SK-N-SH (cell line): Measurements from ENCODE around the gene TSPAN6. TPM values are rescaled to one million over a fixed set of nuclear protein-coding genes. Genes with fewer than 3 reads are reported as not detected.

Experiments used
- CTCF ChIA-PET: fragments of 300-600, 350-600 bp; formaldehyde crosslinking; extraction: SDS; loops from one replicate; lab custom pipeline; 2021; lab: Yijun Ruan, JAX
- POLR2A ChIA-PET: fragments of 350-600 bp; sonication (Branson Sonifier 250); formaldehyde crosslinking; extraction: SDS; loops from one replicate; lab custom pipeline; 2020; ENCODE audit warnings: antibody characterized with exemption, inconsistent platforms; lab: Yijun Ruan, JAX
- DNase-seq: peaks from one replicate; pipeline ENCODE4 v3.0.0; 2012
- H2AFZ ChIP-seq: fragments of 200-600 bp; sonication (generic); 2 replicates; pipeline ENCODE4 v1.8.1; 2016; ENCODE audit warnings: antibody characterized with exemption, mild to moderate bottlenecking, low read depth
- H3F3A ChIP-seq: fragments of 200-600 bp; sonication (generic); replicated peaks from 2 replicates; pipeline ENCODE3; 2016; ENCODE audit warnings: antibody characterized with exemption, mild to moderate bottlenecking; ENCODE audit not compliant: insufficient read depth
- H3K27ac ChIP-seq, 2 experiments: fragments of 200-500 bp in 1 of 2; fragments of 200-600 bp in 1 of 2; sonication (Bioruptor generic) in 1 of 2; sonication (generic), shearing (Covaris generic) in 1 of 2; 2 replicates each; pipeline versions ENCODE4 v1.5.1 to v1.6.1; 2014 to 2016; ENCODE audit warnings: low read depth in 2 of 2, inconsistent platforms in 1 of 2, low read length in 1 of 2, mild to moderate bottlenecking in 1 of 2, mixed read lengths in 1 of 2
- H3K27me3 ChIP-seq: fragments of 200-600 bp; sonication (generic), shearing (Covaris generic); 2 replicates; pipeline ENCODE4 v1.6.1; 2016; ENCODE audit warnings: mixed run types; ENCODE audit not compliant: insufficient read depth
- H3K36me3 ChIP-seq, 2 experiments: fragments of 200-500 bp in 1 of 2; fragments of 200-600 bp in 1 of 2; sonication (Bioruptor generic) in 1 of 2; sonication (generic) in 1 of 2; replicated peaks in 1 of 2; 2 replicates each; pipeline versions ENCODE3 to v1.5.1; 2014 to 2016; ENCODE audit warnings: low read length in 1 of 2, mild to moderate bottlenecking in 1 of 2; ENCODE audit not compliant: insufficient read depth in 2 of 2, control insufficient read depth in 1 of 2
- H3K4me1 ChIP-seq, 2 experiments: fragments of 200-500 bp in 1 of 2; fragments of 200-600 bp in 1 of 2; sonication (Bioruptor generic) in 1 of 2; sonication (generic), shearing (Covaris generic) in 1 of 2; 2 replicates each; pipeline versions ENCODE4 v1.5.1 to v1.6.1; 2014 to 2016; ENCODE audit warnings: low read depth in 1 of 2, low read length in 1 of 2, mixed run types in 1 of 2; ENCODE audit not compliant: insufficient read depth in 2 of 2, control insufficient read depth in 1 of 2
- H3K4me2 ChIP-seq: fragments of 200-600 bp; sonication (generic), shearing (Covaris generic); 2 replicates; pipeline ENCODE4 v1.6.1; 2017; ENCODE audit warnings: mixed run types
- H3K4me3 ChIP-seq, 2 experiments: fragments of 200-500 bp in 1 of 2; fragments of 200-600 bp in 1 of 2; sonication (Bioruptor generic) in 1 of 2; sonication (generic), shearing (Covaris generic) in 1 of 2; 2 replicates each; pipeline versions ENCODE4 v1.5.1 to v1.8.1; 2014 to 2016; ENCODE audit warnings: low read depth in 2 of 2, inconsistent platforms in 1 of 2, low read length in 1 of 2, mild to moderate bottlenecking in 1 of 2, mixed read lengths in 1 of 2, moderate library complexity in 1 of 2
- H3K79me2 ChIP-seq: fragments of 200-600 bp; sonication (generic); 2 replicates; pipeline ENCODE4 v1.8.1; 2017; ENCODE audit warnings: mild to moderate bottlenecking; ENCODE audit not compliant: insufficient read depth
- H3K9ac ChIP-seq: fragments of 200-600 bp; sonication (generic); 2 replicates; pipeline ENCODE4 v1.6.1; 2017; ENCODE audit warnings: mixed run types
- H3K9me2 ChIP-seq: fragments of 200-600 bp; sonication (generic); 2 replicates; pipeline ENCODE4 v1.6.1; 2017; ENCODE audit warnings: mixed run types
- H3K9me3 ChIP-seq: fragments of 200-600 bp; sonication (generic); 2 replicates; pipeline ENCODE4 v1.6.1; 2017; ENCODE audit warnings: mixed run types, mild to moderate bottlenecking, moderate library complexity
- H4K20me1 ChIP-seq: fragments of 200-600 bp; sonication (generic); 2 replicates; pipeline ENCODE4 v1.6.1; 2017; ENCODE audit warnings: mild to moderate bottlenecking, mixed run types; ENCODE audit not compliant: insufficient read depth
- ELF1 ChIP-seq: IDR thresholded peaks from 2 replicates; pipeline ENCODE4 v1.4.0; 2012
- EP300 ChIP-seq, 2 experiments: IDR thresholded peaks; 2 replicates each; pipeline versions ENCODE4 v1.4.0 to v1.6.1; 2012; ENCODE audit warnings: borderline replicate concordance in 1 of 2, low read depth in 1 of 2, low read length in 1 of 2
- FOXJ3 ChIP-seq: sonication (generic); formaldehyde crosslinking; IDR thresholded peaks from 2 replicates; pipeline ENCODE4 v1.5.1; 2020; ENCODE audit warnings: mild to moderate bottlenecking, missing genetic modification reagents
- FOXM1 ChIP-seq: IDR thresholded peaks from 2 replicates; pipeline ENCODE4 v1.4.0; 2012; ENCODE audit warnings: low read depth, mild to moderate bottlenecking
- GABPA ChIP-seq: IDR thresholded peaks from 2 replicates; pipeline ENCODE4 v1.4.0; 2012; ENCODE audit warnings: low read depth, mild to moderate bottlenecking
- JUND ChIP-seq: IDR thresholded peaks from 2 replicates; pipeline ENCODE4 v1.4.0; 2012
- MEF2A ChIP-seq: IDR thresholded peaks from 2 replicates; pipeline ENCODE4 v1.4.0; 2012; ENCODE audit warnings: low read depth, borderline replicate concordance
- MXI1 ChIP-seq: IDR thresholded peaks from 2 replicates; pipeline ENCODE4 v1.6.1; 2012; ENCODE audit warnings: mild to moderate bottlenecking, low read depth, low read length, improper control_type of control experiment
- NRF1 ChIP-seq: IDR thresholded peaks from 2 replicates; pipeline ENCODE4 v1.6.1; 2012; ENCODE audit warnings: low read depth, mild to moderate bottlenecking, low read length
- RAD21 ChIP-seq: IDR thresholded peaks from 2 replicates; pipeline ENCODE4 v1.6.1; 2012; ENCODE audit warnings: mild to moderate bottlenecking, low read length
- RCOR1 ChIP-seq: fragments of 150-350 bp; IDR thresholded peaks from 2 replicates; pipeline ENCODE4 v1.6.1; 2017; ENCODE audit warnings: antibody characterized with exemption, low read length
- RFX5 ChIP-seq: IDR thresholded peaks from 2 replicates; pipeline ENCODE4 v1.6.1; 2012; ENCODE audit warnings: mild to moderate bottlenecking, improper control_type of control experiment, low read length
- RXRA ChIP-seq: IDR thresholded peaks from 2 replicates; pipeline ENCODE4 v1.4.0; 2012; ENCODE audit warnings: low read depth, mild to moderate bottlenecking, borderline replicate concordance
- TAF1 ChIP-seq: IDR thresholded peaks from 2 replicates; pipeline ENCODE4 v1.6.1; 2012; ENCODE audit warnings: low read depth, mild to moderate bottlenecking, low read length, moderate library complexity, borderline replicate concordance
- TEAD4 ChIP-seq: IDR thresholded peaks from 2 replicates; pipeline ENCODE4 v1.4.0; 2012; ENCODE audit warnings: mild to moderate bottlenecking, borderline replicate concordance; ENCODE audit not compliant: insufficient read depth
- WGBS: methylation state at CpG from one replicate; pipeline ENCODE4 v1.1.6; 2017; ENCODE audit warnings: low lambda C conversion rate; 5-methylcytosine and 5-hydroxymethylcytosine counted together
- polyA plus RNA-seq, 3 experiments: library from polyadenylated mRNA; depleted of rRNA; stranded (reverse); fragments of >200 nt; gene quantifications; 2 replicates each; pipeline ENCODE4 v1.2.3, GENCODE V29; 2012
- TF ChIP-seq, protein P1 (sequence below): fragments of 200-600 bp; sonication (generic); IDR thresholded peaks from 2 replicates; pipeline ENCODE4 v1.6.1; 2017; ENCODE audit warnings: antibody characterized with exemption, mild to moderate bottlenecking, moderate library complexity
- TF ChIP-seq, protein P2 (sequence below): IDR thresholded peaks from 2 replicates; pipeline ENCODE4 v1.4.0; 2012; ENCODE audit warnings: low read depth, borderline replicate concordance
- TF ChIP-seq, protein P3 (sequence below): fragments of 150-350 bp; IDR thresholded peaks from 2 replicates; pipeline ENCODE4 v1.6.1; 2016; ENCODE audit warnings: mild to moderate bottlenecking, low read depth, low read length

TSPAN6 gene
- polyA plus RNA-seq, 1 of the 3 experiments (the other 2 are of a cell fraction) = 20.9 TPM

DNA sequence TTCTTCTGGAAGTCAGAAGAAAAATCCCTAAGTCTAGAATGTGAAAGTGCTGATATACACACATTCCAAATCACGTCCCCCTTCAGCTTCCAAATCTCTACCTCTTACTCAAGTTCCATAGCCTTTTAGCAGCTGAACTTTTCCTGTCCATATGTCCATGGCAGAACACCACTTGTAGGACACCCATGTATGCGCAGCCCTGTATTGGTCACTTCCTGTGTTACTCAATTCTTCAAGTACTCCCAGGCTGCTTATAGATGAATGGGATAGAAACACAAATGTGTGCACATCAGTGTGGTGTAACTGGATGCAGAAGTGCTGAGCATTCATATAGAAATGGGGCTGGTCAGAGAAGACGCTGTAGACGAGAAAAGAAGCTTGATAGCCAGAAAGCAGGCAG is 26.2 kb upstream of the TSPAN6 start:
- Histone ChIP-seq H3K79me2 (no peaks in the 10 kb centered on the region), H3K9me3 (no peaks in the 10 kb centered on the region), H3K27ac (no peak overlapping the region), H3K4me1 (no peaks in the 10 kb centered on the region), H3K4me3 (no peak overlapping the region), H3K4me2 (no peak overlapping the region), H4K20me1 (no peaks in the 10 kb centered on the region), H2AFZ (no peak overlapping the region), H3K27me3 (no peaks in the 10 kb centered on the region; the same call in 1 of the 2 replicates), H3F3A (no peaks in the 10 kb centered on the region), H3K9ac (no peak overlapping the region), H3K36me3 (no peaks in the 10 kb centered on the region), H3K9me2 (no peaks in the 10 kb centered on the region)
- WGBS = 37% methylated on average over 4 of the region's 4 CpGs
- TF ChIP-seq, protein P1, sequence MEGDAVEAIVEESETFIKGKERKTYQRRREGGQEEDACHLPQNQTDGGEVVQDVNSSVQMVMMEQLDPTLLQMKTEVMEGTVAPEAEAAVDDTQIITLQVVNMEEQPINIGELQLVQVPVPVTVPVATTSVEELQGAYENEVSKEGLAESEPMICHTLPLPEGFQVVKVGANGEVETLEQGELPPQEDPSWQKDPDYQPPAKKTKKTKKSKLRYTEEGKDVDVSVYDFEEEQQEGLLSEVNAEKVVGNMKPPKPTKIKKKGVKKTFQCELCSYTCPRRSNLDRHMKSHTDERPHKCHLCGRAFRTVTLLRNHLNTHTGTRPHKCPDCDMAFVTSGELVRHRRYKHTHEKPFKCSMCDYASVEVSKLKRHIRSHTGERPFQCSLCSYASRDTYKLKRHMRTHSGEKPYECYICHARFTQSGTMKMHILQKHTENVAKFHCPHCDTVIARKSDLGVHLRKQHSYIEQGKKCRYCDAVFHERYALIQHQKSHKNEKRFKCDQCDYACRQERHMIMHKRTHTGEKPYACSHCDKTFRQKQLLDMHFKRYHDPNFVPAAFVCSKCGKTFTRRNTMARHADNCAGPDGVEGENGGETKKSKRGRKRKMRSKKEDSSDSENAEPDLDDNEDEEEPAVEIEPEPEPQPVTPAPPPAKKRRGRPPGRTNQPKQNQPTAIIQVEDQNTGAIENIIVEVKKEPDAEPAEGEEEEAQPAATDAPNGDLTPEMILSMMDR = no peak
- TF ChIP-seq TAF1 = no peak
- TF ChIP-seq, protein P2, sequence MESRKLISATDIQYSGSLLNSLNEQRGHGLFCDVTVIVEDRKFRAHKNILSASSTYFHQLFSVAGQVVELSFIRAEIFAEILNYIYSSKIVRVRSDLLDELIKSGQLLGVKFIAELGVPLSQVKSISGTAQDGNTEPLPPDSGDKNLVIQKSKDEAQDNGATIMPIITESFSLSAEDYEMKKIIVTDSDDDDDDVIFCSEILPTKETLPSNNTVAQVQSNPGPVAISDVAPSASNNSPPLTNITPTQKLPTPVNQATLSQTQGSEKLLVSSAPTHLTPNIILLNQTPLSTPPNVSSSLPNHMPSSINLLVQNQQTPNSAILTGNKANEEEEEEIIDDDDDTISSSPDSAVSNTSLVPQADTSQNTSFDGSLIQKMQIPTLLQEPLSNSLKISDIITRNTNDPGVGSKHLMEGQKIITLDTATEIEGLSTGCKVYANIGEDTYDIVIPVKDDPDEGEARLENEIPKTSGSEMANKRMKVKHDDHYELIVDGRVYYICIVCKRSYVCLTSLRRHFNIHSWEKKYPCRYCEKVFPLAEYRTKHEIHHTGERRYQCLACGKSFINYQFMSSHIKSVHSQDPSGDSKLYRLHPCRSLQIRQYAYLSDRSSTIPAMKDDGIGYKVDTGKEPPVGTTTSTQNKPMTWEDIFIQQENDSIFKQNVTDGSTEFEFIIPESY = no peak
- TF ChIP-seq RCOR1 = no peak
- ChIA-PET CTCF (interaction anchor here (0.9 to 3.8 kb wide), 6 partner anchors 8 to 106 kb away, joined by 3 to 14 read pairs (median 6); partner anchors contain the start of gene TSPAN6), POLR2A (no interaction called here)
- DNase-seq = no peak

DNA sequence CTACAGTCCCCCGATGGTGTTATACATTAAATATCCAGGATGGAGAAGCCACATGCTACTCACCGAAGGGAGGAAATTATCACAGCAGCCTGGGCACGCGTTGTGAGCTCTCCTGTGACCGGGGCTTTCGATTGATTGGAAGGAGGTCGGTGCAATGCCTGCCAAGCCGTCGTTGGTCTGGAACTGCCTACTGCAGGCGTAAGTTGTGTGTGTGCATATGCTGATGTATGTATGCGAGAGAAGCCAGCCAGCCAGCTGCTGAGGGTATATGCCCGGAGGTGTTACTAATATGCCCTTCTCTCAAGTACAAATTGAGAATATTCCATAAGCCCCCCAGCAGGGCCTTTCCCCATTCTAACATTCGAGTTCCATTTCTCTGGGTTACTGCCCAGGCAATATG is 25.6 kb upstream of the TSPAN6 start:
- Histone ChIP-seq H3K4me2 (no peak overlapping the region), H3K4me1 (no peaks in the 10 kb centered on the region), H3K9me2 (no peaks in the 10 kb centered on the region), H3K79me2 (no peaks in the 10 kb centered on the region), H4K20me1 (no peaks in the 10 kb centered on the region), H3K4me3 (no peak overlapping the region), H3K9ac (no peak overlapping the region), H3K27me3 (no peaks in the 10 kb centered on the region; the same call in 1 of the 2 replicates), H3F3A (no peaks in the 10 kb centered on the region), H3K27ac (no peak overlapping the region), H3K9me3 (no peaks in the 10 kb centered on the region), H2AFZ (no peak overlapping the region), H3K36me3 (no peaks in the 10 kb centered on the region)
- 27% methylated on average over 11 of the region's 13 CpGs for WGBS
- DNase-seq = no peak
- CTCF ChIA-PET = interaction anchor here (0.9 to 2.1 kb wide), 3 partner anchors 9 to 106 kb away, joined by 3 to 14 read pairs (median 4); no protein-coding TSS in a partner anchor
- POLR2A ChIA-PET = no interaction called here
- TF ChIP-seq MXI1 = no peak
- TF ChIP-seq FOXM1 = no peak
- TF ChIP-seq EP300 (IDR thresholded peaks at IDR 0.05; ENCODE audit: borderline replicate concordance in 1 of 2, low read depth in 1 of 2, low read length in 1 of 2) = no peak
- TF ChIP-seq GABPA = no peak
- TF ChIP-seq JUND = no peak
- no peak for TF ChIP-seq NRF1
- TF ChIP-seq MEF2A = no peak
- no peak for TF ChIP-seq RAD21
- no peak for TF ChIP-seq RFX5
- TF ChIP-seq TEAD4 = no peak
- TF ChIP-seq RCOR1 = no peak
- TF ChIP-seq ELF1 = no peak
- no peak for TF ChIP-seq RXRA
- TF ChIP-seq FOXJ3 (CRISPR knock-in tag) = no peak
- TF ChIP-seq, protein P3, sequence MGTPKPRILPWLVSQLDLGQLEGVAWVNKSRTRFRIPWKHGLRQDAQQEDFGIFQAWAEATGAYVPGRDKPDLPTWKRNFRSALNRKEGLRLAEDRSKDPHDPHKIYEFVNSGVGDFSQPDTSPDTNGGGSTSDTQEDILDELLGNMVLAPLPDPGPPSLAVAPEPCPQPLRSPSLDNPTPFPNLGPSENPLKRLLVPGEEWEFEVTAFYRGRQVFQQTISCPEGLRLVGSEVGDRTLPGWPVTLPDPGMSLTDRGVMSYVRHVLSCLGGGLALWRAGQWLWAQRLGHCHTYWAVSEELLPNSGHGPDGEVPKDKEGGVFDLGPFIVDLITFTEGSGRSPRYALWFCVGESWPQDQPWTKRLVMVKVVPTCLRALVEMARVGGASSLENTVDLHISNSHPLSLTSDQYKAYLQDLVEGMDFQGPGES = no peak
